Nucleus accumbens (tissue), 56 donors: ENCODE results near the gene PRKAA2.

Experiments
- DNase-seq, 56 donors: peaks; one replicate each; lab custom pipeline; 2025; lab: John Stamatoyannopoulos, UW

The PRKAA2 gene

GRCh38 chr1:56710646-56711045 is 65.5 kb downstream of the PRKAA2 start:
- DNase-seq: no peak

GRCh38 chr1:56712150-56712549 is 67.0 kb downstream of the PRKAA2 start:
- no peak for DNase-seq

GRCh38 chr1:56713112-56713511 is 68.0 kb downstream of the PRKAA2 start:
- DNase-seq: no peak

- DNase-seq: no peak
Observed at GRCh38 chr1:56715156-56715555, 70.0 kb downstream of the PRKAA2 start.

- no peak for DNase-seq
Observed at GRCh38 chr1:56719171-56719570, 74.1 kb downstream of the PRKAA2 start.

DNA sequence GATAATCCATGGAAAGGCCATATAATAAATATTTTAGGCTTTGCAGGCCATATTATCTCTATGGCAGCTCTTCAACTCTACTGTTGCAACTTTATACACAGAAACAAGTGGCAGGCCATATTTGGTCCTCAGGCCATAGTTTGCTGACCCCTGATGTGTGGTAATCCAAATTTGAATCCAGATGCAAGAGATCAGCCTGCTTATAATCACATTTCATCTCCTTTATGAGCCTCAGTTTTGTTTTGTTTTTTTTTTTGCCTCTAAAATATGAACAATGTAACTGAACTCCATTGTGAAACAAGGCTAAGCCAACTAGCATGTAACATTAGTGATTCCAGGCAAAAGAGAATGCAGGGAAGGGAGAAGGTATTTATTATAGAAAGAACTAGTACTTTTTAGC is 81.6 kb downstream of the PRKAA2 start:
- DNase-seq: no peak

DNA sequence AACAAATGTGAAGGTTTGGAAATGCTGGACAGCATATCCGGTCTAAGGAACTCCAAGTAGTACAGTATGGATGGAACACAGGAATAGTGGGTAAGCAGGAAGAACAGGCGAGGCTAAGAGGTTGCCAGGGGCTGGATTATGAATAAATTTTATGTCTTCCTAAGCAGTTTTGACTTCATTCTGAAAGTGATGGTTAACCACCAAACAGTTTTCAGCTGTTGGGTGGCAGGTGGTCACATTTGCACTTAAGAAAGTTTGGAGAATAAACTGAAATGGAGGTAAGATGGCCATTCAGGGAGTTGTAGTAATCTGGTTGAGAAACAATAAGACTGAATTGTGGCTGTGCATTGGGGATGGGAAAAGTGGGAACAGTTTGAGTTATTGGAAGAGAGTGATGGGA is 83.8 kb downstream of the PRKAA2 start:
- DNase-seq: no peak

DNA sequence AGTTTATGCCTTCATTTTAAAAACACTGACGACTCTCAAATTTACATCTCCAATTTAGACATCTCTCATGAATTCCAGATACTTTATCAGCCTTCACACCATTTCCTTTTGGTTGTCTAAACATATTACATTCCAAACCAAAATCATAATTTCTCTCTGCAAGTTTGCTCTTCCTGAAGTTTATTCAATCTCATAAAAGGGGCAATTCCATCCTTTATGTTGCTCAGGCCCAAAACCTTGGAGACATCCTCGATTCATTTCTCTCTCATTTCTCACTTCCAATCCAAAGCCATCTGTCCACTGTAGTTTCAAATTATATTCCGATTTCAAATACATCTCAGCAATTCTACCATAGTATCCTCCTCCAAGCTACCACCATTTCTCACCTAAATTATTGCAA is 100.1 kb downstream of the PRKAA2 start:
- no peak for DNase-seq

DNA sequence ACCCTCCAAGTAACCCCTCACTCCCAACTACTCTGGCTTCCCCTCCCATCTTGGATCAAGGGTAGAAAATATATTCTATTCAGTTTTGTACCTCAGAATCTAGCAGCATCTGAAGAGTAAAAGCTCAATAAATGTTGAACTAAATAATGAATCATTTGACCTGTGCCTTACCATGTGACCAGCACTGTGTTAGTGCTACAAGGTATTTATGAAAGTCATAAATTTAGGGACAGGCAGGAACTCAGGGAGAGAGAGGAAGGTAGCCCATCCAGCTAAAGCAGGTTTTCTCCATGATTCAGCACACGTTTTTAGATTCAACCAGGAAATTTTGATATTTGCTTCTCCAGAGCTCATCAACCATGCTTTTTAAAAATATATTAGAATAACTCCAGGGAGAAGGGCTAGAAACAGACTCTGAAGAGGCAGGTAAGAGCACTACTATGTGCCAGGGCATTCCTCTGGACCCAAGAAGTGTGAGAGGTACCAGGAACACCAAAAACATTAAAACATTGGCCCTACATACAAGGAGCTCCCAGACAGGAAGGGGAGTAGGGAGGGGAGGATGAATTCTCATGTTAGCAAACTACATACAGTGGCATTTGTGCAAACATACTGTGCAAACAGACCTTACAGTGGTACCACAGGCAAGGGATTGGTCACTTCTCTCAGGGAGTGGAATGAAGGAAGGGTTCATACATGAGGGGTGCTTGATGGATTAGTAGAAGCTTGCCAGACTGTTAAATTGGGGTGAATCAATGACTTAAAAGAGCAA is 109.8 kb downstream of the PRKAA2 start:
- no peak for DNase-seq

- DNase-seq: no peak
Observed at GRCh38 chr1:56755911-56756310, 110.8 kb downstream of the PRKAA2 start.

GRCh38 chr1:56758135-56758534 is 113.0 kb downstream of the PRKAA2 start:
- DNase-seq: no peak

- no peak for DNase-seq
Observed at GRCh38 chr1:56758794-56759193, 113.7 kb downstream of the PRKAA2 start.
